ENCODE measurements around the gene ABCD1.

Gene ABCD1

DNA sequence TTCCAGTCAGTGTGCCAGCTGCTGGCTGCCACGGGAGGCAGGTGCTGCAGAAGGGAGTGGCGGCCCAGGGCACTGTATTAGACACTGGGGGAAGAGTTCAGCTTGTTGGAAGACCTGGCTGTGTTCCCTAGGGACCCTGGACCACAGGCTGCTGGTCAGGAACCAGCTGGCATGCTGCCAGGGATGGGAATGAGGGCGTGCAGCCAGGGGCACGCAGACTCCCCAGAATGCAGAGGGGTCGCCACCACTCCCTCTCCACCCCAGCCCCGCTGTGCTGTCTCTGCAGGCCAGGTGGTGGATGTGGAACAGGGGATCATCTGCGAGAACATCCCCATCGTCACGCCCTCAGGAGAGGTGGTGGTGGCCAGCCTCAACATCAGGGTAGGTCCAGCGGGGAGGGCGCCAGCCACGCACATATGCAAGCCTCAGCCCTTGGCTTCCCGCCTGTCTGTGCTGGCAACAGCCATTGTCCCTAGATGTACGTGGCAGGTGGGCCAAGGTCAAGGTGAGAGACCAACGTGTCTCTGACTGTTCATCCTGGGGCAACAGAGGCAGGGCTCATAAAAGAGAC lies 12.3 kb downstream of the ABCD1 start:
- TF ChIP-seq, protein P1, sequence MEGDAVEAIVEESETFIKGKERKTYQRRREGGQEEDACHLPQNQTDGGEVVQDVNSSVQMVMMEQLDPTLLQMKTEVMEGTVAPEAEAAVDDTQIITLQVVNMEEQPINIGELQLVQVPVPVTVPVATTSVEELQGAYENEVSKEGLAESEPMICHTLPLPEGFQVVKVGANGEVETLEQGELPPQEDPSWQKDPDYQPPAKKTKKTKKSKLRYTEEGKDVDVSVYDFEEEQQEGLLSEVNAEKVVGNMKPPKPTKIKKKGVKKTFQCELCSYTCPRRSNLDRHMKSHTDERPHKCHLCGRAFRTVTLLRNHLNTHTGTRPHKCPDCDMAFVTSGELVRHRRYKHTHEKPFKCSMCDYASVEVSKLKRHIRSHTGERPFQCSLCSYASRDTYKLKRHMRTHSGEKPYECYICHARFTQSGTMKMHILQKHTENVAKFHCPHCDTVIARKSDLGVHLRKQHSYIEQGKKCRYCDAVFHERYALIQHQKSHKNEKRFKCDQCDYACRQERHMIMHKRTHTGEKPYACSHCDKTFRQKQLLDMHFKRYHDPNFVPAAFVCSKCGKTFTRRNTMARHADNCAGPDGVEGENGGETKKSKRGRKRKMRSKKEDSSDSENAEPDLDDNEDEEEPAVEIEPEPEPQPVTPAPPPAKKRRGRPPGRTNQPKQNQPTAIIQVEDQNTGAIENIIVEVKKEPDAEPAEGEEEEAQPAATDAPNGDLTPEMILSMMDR (IDR thresholded peaks at IDR 0.05): no peak

- TF ChIP-seq, protein P1 (IDR thresholded peaks at IDR 0.05): no peak
These were observed 13.5 kb downstream of the ABCD1 start for GRCh38 chrX:153738056-153738605.

GRCh38 chrX:153739754-153740486 lies 15.3 kb downstream of the ABCD1 start:
- TF ChIP-seq, protein P1 (IDR thresholded peaks at IDR 0.05): no peak

DNA sequence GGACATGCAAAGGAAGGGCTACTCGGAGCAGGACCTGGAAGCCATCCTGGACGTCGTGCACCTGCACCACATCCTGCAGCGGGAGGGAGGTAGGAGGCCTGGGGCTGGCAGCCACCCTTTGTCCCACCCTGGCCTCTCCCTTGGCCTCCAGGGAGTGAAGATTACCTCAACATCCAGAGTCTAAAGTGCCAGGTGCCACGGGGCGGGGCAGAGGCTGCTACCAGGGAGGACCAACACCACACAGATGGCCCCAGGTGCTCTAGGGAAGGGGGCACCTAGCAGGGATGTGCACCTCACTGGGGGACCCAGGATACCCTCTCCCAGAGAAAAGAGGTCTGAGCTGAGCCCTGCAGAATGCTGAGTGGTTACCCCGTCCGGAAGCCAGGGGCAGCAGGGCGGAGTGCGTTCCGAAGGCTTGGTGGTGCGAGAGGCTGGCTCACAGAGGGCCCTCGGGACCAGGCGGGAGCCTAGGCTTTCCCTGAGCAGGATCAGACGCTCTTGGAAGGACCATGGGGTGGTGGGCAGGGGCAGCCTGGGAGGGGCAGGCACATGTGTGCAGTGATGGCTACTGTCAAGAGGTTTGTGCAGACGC lies 16.1 kb downstream of the ABCD1 start:
- TF ChIP-seq, protein P1 (IDR thresholded peaks at IDR 0.05): no peak

DNA sequence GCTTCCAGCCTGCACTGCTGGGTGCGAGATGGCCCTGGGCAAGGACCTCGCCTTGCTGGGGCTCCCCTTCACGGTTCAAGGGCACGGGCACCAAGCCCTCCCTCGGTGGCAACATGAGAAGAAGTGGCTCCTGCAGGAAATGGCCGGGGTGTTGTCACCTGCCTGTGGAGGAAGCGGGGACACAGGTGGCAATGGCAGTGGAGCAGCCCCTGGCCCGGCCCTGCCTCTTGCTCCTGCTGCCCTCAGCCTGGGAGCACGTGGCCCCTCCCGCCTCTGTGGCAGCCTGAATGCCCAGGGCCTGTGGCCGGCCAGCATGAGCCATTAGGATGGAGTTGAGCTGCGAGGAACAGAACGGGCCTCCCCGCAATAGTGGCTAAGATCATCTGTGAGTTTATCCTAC lies 16.8 kb downstream of the ABCD1 start:
- TF ChIP-seq, protein P1 (IDR thresholded peaks at IDR 0.05): no peak

DNA sequence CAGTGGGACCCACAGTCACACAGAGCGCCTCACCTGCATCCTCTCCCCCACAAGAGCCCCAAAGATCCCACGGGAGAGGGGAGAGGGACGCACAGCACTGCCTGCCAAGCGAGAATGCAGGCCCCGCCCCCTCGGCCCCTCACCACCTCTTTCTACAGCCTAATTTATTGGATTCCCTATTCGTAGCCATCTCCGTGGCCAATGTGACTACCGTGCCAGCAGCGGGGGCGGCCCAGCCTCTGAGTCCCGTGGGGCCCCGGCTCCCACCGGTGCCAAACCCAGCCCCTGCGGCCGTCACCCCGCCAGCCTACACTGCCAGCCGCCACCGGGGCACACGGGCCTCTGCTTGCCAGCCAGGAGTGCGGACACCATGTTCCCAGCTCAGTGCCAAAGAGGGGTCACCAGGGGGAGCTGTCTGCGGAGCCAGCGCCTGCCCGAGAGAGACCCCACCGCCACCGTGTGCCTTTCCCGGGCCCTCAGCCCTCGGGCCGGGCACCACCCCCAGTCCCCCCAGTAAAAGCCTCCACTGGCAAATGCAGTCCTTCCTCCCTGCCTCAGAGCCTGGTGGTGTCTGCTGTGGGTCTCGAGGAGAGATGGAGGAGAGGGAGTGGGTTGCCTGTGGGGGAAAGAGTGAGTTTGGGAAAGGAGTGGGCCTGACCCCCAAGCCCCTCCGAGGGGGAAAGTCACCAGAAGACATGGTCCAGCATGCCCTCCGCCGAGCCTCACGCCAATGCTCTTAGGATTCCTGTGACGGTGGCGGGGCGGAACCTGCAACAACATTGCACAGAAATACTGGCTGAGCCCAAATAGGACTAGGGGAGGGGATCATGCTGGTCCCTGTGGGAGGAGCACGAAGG lies 19.8 kb downstream of the ABCD1 start:
- TF ChIP-seq, protein P1 (IDR thresholded peaks at IDR 0.05): no peak

GRCh38 chrX:153746359-153746758 lies 21.7 kb downstream of the ABCD1 start:
- TF ChIP-seq, protein P1 (IDR thresholded peaks at IDR 0.05): no peak

Measured in LNCAP (cell line).